ENCODE results near the gene TNFSF9.
"Not testable (repeated sequence)": the region's sequence is repeated elsewhere in the genome, so short reads cannot be mapped to it uniquely, and the experiment has no call there.

Gene TNFSF9

GRCh38 chr19:6579450-6580178 lies 48.8 kb downstream of the TNFSF9 start:
- no peaks in the 10 kb centered on the region; a peak in 2 of 22 replicates for H3K9me3 ChIP-seq (replicated peaks in 1 of 11)
- H3K27me3 ChIP-seq: no peaks in the 10 kb centered on the region
- H3K27ac ChIP-seq: peak overlapping the region in 10 of 11 experiments; percentile 32 to 93 (median 87); a peak in 15 of 22 replicates
- peak overlapping the region in 10 of 11 experiments; percentile 10 to 89 (median 68); a peak in 14 of 22 replicates for H3K4me2 ChIP-seq
- H3K4me1 ChIP-seq: peaks cover 53 to 67% (median 64%) of the 10 kb centered on the region in 10 experiments
- H3K4me3 ChIP-seq: no peak overlapping the region
- H3K36me3 ChIP-seq: peaks cover 6 to 21% (median 14%) of the 10 kb centered on the region in 11 experiments; a peak in 16 of 22 replicates
- H3K9ac ChIP-seq: no peak overlapping the region
- no peak for TF ChIP-seq Cebpa-rat (IDR thresholded peaks at IDR 0.05)
- H4K20me1 ChIP-seq: no peaks in the 10 kb centered on the region

- peak overlapping the region in 1 of 11 experiments; percentile 9; a peak in 2 of 22 replicates for H3K27ac ChIP-seq
- no peaks in the 10 kb centered on the region; a peak in 2 of 22 replicates for H3K9me3 ChIP-seq (replicated peaks in 1 of 11)
- peaks cover 6 to 28% (median 21%) of the 10 kb centered on the region in 11 experiments; a peak in 16 of 22 replicates for H3K36me3 ChIP-seq
- H4K20me1 ChIP-seq: no peaks in the 10 kb centered on the region
- no peak overlapping the region for H3K9ac ChIP-seq
- peak overlapping the region in 8 of 11 experiments; percentile 13 to 89 (median 59); a peak in 15 of 22 replicates for H3K4me2 ChIP-seq
- H3K4me3 ChIP-seq: no peak overlapping the region
- no peak for TF ChIP-seq Cebpa-rat (IDR thresholded peaks at IDR 0.05)
- H3K27me3 ChIP-seq: no peaks in the 10 kb centered on the region
- H3K4me1 ChIP-seq: peaks cover 49 to 66% (median 62%) of the 10 kb centered on the region in 10 experiments
Observed at GRCh38 chr19:6580313-6580712, 49.5 kb downstream of the TNFSF9 start.

- peaks cover 10 to 38% (median 32%) of the 10 kb centered on the region in 11 experiments; a peak in 18 of 22 replicates for H3K36me3 ChIP-seq
- H3K4me3 ChIP-seq; H3K4me2 ChIP-seq; H3K9ac ChIP-seq; H3K27ac ChIP-seq; H3K9me3 ChIP-seq (replicated peaks in 1 of 11): not testable (repeated sequence)
- peaks cover 15 to 20% (median 19%) of the 10 kb centered on the region in 11 experiments for H3K27me3 ChIP-seq
- peaks cover 0 to 18% (median 0%) of the 10 kb centered on the region in 11 experiments; a peak in 6 of 22 replicates for H4K20me1 ChIP-seq
- peaks cover 48 to 67% (median 62%) of the 10 kb centered on the region in 10 experiments for H3K4me1 ChIP-seq
Observed at GRCh38 chr19:6582515-6583484, 52.0 kb downstream of the TNFSF9 start.
